ENCODE measurements around the gene SARS1.
A peak's percentile ranks its signal among the peaks of the same experiment; 100 is the strongest.

Gene SARS1

DNA sequence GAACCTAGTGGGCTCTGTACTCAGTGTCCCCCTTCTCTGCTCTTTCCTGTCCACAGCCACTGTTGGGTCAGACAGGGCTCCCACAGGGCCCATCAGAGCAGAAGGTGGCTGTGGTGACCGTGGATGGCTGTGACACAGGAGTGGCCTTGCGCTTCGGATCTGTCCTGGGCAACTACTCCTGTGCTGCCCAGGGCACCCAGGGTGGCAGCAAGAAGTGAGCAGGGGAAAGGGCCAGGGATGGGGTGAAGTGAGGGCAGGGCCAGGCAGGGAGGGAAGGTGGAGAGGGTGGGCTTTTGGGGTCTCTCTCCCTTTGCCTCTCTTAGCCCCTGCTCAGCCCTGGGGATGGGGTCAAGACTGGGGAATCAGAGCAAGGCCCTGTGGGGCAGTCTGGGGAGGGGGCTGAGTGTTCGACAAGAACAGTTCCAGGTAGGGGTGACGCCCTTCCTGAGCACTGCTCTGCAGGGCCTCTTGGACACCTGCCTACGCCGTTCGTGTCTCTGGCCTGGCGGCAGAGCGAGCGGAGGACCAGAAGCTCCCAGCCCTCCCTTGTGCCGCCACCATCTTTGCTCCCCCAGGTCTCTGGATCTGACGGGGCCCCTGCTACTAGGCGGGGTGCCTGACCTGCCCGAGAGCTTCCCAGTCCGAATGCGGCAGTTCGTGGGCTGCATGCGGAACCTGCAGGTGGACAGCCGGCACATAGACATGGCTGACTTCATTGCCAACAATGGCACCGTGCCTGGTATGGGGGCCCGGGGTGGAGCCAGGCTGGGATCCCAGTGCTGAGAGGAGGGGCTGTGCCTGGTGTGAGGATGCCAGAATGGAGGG is 48.7 kb downstream of the SARS1 start:
- no peak for DNase-seq (ENCODE audit: low spot score)

- DNase-seq (ENCODE audit: low spot score) = no peak
These were observed 49.5 kb downstream of the SARS1 start for GRCh38 chr1:109263234-109263596.

- DNase-seq (ENCODE audit: low spot score) = peak; percentile 88
These were observed 50.1 kb downstream of the SARS1 start for GRCh38 chr1:109263597-109264378.

DNA sequence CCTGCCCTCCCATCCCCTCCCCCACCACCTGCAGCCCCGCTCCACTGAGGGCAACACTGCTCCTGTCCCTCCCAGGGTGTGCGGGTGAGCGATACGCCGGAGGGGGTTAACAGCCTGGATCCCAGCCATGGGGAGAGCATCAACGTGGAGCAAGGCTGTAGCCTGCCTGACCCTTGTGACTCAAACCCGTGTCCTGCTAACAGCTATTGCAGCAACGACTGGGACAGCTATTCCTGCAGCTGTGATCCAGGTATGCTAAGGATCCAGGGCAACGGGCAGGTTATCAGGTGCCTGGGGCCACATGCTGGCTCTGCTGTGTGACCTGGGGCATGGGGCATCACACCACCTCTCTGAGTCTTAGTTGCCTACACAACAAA is 50.6 kb downstream of the SARS1 start:
- DNase-seq (ENCODE audit: low spot score) = no peak

DNA sequence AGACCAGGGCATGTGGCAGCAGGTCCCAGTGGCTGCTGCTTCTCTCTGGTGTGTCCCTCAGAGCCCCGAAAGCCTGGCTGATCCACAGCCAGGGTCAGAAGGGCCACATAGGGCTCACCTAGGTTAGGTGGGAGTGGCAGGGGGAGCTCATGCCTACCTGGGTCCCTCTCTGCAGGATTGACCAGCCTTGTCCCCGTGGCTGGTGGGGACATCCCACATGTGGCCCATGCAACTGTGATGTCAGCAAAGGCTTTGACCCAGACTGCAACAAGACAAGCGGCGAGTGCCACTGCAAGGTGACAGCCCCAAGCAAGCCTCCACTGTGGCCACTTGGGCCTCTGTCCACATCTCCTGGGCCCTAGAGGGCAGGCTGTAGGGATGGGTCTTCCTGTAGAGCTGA is 51.3 kb downstream of the SARS1 start:
- DNase-seq (ENCODE audit: low spot score) = no peak

- no peak for DNase-seq (ENCODE audit: low spot score)
These were observed 52.1 kb downstream of the SARS1 start for GRCh38 chr1:109265741-109266330.

GRCh38 chr1:109266965-109267364 is 53.2 kb downstream of the SARS1 start:
- DNase-seq (ENCODE audit: low spot score) = no peak

GRCh38 chr1:109267743-109268300 is 54.1 kb downstream of the SARS1 start:
- no peak for DNase-seq (ENCODE audit: low spot score)

GRCh38 chr1:109268431-109269211 is 54.9 kb downstream of the SARS1 start:
- DNase-seq (ENCODE audit: low spot score) = no peak

- DNase-seq (ENCODE audit: low spot score) = no peak
These were observed 55.7 kb downstream of the SARS1 start for GRCh38 chr1:109269212-109269980.

DNA sequence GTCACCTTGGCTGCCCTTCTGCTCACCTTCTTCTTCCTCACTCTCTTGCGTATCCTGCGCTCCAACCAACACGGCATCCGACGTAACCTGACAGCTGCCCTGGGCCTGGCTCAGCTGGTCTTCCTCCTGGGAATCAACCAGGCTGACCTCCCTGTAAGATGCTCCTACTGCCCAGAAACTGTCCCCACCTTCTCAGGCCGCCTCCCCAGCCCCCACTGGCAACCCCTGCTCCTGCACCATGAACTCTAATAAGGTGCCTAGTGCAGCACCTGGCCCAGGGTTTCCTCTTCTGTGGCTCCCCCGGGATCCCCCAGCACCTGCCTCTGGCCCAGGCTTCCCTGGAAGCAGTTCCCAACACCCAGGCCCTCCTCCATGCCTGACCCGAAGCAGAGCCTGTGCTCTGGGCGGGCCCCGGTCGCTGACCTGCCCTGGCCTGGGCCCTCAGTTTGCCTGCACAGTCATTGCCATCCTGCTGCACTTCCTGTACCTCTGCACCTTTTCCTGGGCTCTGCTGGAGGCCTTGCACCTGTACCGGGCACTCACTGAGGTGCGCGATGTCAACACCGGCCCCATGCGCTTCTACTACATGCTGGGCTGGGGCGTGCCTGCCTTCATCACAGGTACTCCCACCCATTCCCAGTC is 56.4 kb downstream of the SARS1 start:
- no peak for DNase-seq (ENCODE audit: low spot score)

- no peak for DNase-seq (ENCODE audit: low spot score)
These were observed 57.1 kb downstream of the SARS1 start for GRCh38 chr1:109270623-109271317.

- DNase-seq (ENCODE audit: low spot score) = no peak
These were observed 57.7 kb downstream of the SARS1 start for GRCh38 chr1:109271458-109271857.

GRCh38 chr1:109272021-109272799 is 58.5 kb downstream of the SARS1 start:
- DNase-seq (ENCODE audit: low spot score) = no peak

DNA sequence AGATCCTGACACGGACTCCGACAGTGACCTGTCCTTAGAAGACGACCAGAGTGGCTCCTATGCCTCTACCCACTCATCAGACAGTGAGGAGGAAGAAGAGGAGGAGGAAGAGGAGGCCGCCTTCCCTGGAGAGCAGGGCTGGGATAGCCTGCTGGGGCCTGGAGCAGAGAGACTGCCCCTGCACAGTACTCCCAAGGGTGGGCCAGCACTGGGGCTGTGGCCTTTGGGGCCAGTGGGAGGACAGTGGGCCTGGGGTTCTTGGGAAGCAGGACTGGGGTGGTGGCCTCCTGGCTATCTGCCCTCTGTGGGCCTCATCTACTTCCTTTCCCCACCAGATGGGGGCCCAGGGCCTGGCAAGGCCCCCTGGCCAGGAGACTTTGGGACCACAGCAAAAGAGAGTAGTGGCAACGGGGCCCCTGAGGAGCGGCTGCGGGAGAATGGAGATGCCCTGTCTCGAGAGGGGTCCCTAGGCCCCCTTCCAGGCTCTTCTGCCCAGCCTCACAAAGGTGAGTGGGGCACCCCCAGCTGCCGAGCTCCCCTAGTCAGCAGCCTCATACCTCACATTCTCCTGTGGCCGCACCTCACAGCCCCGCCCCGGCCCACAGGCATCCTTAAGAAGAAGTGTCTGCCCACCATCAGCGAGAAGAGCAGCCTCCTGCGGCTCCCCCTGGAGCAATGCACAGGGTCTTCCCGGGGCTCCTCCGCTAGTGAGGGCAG is 59.3 kb downstream of the SARS1 start:
- DNase-seq (ENCODE audit: low spot score) = no peak

DNA sequence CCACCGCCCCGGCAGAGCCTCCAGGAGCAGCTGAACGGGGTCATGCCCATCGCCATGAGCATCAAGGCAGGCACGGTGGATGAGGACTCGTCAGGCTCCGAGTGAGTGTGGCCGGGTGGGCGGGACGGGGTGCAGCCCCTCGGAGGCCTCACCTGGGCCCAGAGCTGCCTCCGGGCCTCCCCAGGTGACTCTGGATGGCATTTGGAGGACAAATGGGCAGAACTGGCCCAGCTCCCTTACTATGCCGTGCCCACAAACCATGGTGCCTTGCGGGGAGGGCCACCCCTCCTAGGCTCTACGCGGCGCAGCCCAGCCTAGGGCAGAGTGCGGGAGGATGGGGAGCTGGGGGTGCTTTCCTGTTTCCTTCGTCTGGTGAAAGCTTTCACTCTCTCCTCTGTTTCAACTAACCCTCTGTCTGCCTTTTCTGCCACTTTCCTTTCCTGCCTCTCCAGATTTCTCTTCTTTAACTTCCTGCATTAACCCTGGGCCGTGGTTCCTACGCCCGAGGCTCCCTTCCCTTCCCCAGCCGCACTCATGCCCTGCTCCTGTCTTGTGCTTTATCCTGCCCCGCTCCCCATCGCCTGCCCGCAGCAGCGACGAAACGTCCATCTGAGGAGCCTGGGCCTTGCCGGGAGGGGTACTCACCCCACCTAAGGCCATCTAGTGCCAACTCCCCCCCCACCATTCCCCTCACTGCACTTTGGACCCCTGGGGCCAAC is 60.0 kb downstream of the SARS1 start:
- DNase-seq (ENCODE audit: low spot score) = no peak

DNA sequence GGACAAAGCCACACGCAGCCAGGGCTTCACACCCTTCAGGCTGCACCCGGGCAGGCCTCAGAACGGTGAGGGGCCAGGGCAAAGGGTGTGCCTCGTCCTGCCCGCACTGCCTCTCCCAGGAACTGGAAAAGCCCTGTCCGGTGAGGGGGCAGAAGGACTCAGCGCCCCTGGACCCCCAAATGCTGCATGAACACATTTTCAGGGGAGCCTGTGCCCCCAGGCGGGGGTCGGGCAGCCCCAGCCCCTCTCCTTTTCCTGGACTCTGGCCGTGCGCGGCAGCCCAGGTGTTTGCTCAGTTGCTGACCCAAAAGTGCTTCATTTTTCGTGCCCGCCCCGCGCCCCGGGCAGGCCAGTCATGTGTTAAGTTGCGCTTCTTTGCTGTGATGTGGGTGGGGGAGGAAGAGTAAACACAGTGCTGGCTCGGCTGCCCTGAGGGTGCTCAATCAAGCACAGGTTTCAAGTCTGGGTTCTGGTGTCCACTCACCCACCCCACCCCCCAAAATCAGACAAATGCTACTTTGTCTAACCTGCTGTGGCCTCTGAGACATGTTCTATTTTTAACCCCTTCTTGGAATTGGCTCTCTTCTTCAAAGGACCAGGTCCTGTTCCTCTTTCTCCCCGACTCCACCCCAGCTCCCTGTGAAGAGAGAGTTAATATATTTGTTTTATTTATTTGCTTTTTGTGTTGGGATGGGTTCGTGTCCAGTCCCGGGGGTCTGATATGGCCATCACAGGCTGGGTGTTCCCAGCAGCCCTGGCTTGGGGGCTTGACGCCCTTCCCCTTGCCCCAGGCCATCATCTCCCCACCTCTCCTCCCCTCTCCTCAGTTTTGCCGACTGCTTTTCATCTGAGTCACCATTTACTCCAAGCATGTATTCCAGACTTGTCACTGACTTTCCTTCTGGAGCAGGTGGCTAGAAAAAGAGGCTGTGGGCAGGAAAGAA is 61.1 kb downstream of the SARS1 start:
- DNase-seq (ENCODE audit: low spot score) = no peak
